Liver (tissue), 3 donors: Measurements from ENCODE around the gene ATXN10.

Experiments used
- ATF3 ChIP-seq: IDR thresholded peaks from 2 replicates; pipeline ENCODE4 v1.6.1; 2016; ENCODE audit warnings: antibody characterized with exemption
- CTCF ChIP-seq: fragments of 150-350 bp; IDR thresholded peaks from 2 replicates; pipeline ENCODE4 v1.5.1; 2017; ENCODE audit warnings: improper control_type of control experiment, low read depth, low read length; ENCODE audit not compliant: missing input control
- GABPA ChIP-seq, 2 donors: IDR thresholded peaks in 1 of 2; conservative IDR thresholded peaks in 1 of 2; 2 replicates each; pipeline ENCODE4 v1.6.1; 2016; ENCODE audit warnings: antibody characterized with exemption in 2 of 2, mild to moderate bottlenecking in 1 of 2, moderate library complexity in 1 of 2
- REST ChIP-seq: IDR thresholded peaks from 2 replicates; pipeline ENCODE4 v1.6.1; 2016; ENCODE audit warnings: antibody characterized with exemption, mild to moderate bottlenecking
- RXRA ChIP-seq, 2 donors: IDR thresholded peaks; 2 replicates each; pipeline ENCODE4 v1.6.1; 2017 to 2018; ENCODE audit warnings: antibody characterized with exemption in 2 of 2, mild to moderate bottlenecking in 1 of 2
- SP1 ChIP-seq: IDR thresholded peaks from 2 replicates; pipeline ENCODE4 v1.6.1; 2018; ENCODE audit warnings: antibody characterized with exemption, mild to moderate bottlenecking
- TAF1 ChIP-seq: conservative IDR thresholded peaks from 2 replicates; pipeline ENCODE4 v1.6.1; 2016; ENCODE audit warnings: antibody characterized with exemption, mild to moderate bottlenecking
- YY1 ChIP-seq: IDR thresholded peaks from 2 replicates; pipeline ENCODE4 v1.6.1; 2016; ENCODE audit warnings: antibody characterized with exemption, mild to moderate bottlenecking
- ZBTB33 ChIP-seq: IDR thresholded peaks from 2 replicates; pipeline ENCODE4 v1.6.1; 2016; ENCODE audit warnings: antibody characterized with exemption
- donor health status: healthy.
- donor health status: healthy.

GRCh38 chr22:45863981-45864751, 192.5 kb downstream of the ATXN10 start:
- TF ChIP-seq SP1 (no peak), TAF1 (no peak), CTCF (peak; percentile 94), YY1 (no peak), REST (no peak), GABPA (IDR thresholded peaks at IDR 0.05 in 1 of 2, conservative IDR thresholded peaks at IDR 0.05 in 1 of 2) (no peak), RXRA (IDR thresholded peaks at IDR 0.05) (no peak), ATF3 (no peak), ZBTB33 (no peak)
